SU-DHL-6 (cell line): ENCODE results near the gene TOM1.

Experiments used
- H2AFZ ChIP-seq: fragments of 200-600 bp; sonication (generic); 2 replicates; pipeline ENCODE4 v1.6.1; 2014; ENCODE audit warnings: low read depth, mild to moderate bottlenecking, moderate library complexity, mixed read lengths, antibody characterized with exemption, low read length; ENCODE audit not compliant: severe bottlenecking
- H3F3A ChIP-seq: fragments of 200-600 bp; shearing (Covaris generic); 2 replicates; pipeline ENCODE4 v1.6.0; 2016; ENCODE audit warnings: antibody characterized with exemption, mild to moderate bottlenecking; ENCODE audit not compliant: insufficient read depth
- H3K27ac ChIP-seq: fragments of 200-600 bp; sonication (generic); 2 replicates; pipeline ENCODE4 v1.5.1; 2016; ENCODE audit warnings: low read depth, mild to moderate bottlenecking, low read length, moderate library complexity, mixed read lengths
- H3K27me3 ChIP-seq: fragments of 200-600 bp; sonication (generic), shearing (Covaris generic); 2 replicates; pipeline ENCODE4 v1.6.0; 2014; ENCODE audit warnings: mild to moderate bottlenecking, low read length
- H3K36me3 ChIP-seq: fragments of 200-600 bp; sonication (generic); 2 replicates; pipeline ENCODE4 v1.6.1; 2014; ENCODE audit warnings: mild to moderate bottlenecking, low read length, mixed read lengths
- H3K4me2 ChIP-seq: fragments of 300-600, 200-600 bp; shearing (Covaris generic), sonication (generic); 2 replicates; pipeline ENCODE4 v1.6.0; 2014; ENCODE audit warnings: low read length, low read depth, mild to moderate bottlenecking; ENCODE audit not compliant: poor library complexity, severe bottlenecking
- H3K4me3 ChIP-seq: fragments of 200-600 bp; sonication (generic); 2 replicates; pipeline ENCODE4 v1.5.1; 2014; ENCODE audit warnings: antibody characterized with exemption, low read length, mild to moderate bottlenecking, mixed read lengths; ENCODE audit not compliant: insufficient read depth, poor library complexity, severe bottlenecking
- H3K79me2 ChIP-seq: fragments of 200-600 bp; sonication (generic); 2 replicates; pipeline ENCODE4 v1.6.1; 2014; ENCODE audit warnings: mild to moderate bottlenecking, low read length, moderate library complexity; ENCODE audit not compliant: insufficient read depth
- H3K9ac ChIP-seq: fragments of 200-600 bp; sonication (generic); 2 replicates; pipeline ENCODE4 v1.7.0; 2014; ENCODE audit warnings: mild to moderate bottlenecking, low read length
- H3K9me2 ChIP-seq: fragments of 200-600 bp; sonication (generic); replicated peaks from 2 replicates; pipeline ENCODE4 v1.6.1; 2014; ENCODE audit warnings: low read length; ENCODE audit not compliant: insufficient read depth
- H3K9me3 ChIP-seq: fragments of 200-600 bp; sonication (generic); 2 replicates; pipeline ENCODE4 v1.6.1; 2014; ENCODE audit warnings: low read length, mixed read lengths; ENCODE audit not compliant: insufficient read depth
- H4K20me1 ChIP-seq: fragments of 200-600 bp; sonication (generic); 2 replicates; pipeline ENCODE4 v1.6.1; 2014; ENCODE audit warnings: low read depth, mild to moderate bottlenecking, antibody characterized with exemption, low read length, moderate library complexity, mixed read lengths
- CTCF ChIP-seq: fragments of 200-600 bp; sonication (generic); IDR thresholded peaks from one replicate; pipeline ENCODE4 v1.5.1; 2017; ENCODE audit warnings: antibody characterized with exemption, mild to moderate bottlenecking, low read length, moderate library complexity; ENCODE audit not compliant: insufficient read depth, poor library complexity, severe bottlenecking
- EZH2phosphoT487 ChIP-seq: fragments of 200-600 bp; sonication (generic), shearing (Covaris generic); conservative IDR thresholded peaks from 2 replicates; pipeline ENCODE4 v1.6.1; 2018; ENCODE audit warnings: mild to moderate bottlenecking, antibody characterized with exemption, low read length, moderate library complexity, mixed read lengths

The TOM1 gene

GRCh38 chr22:35350539-35351503 is 51.1 kb downstream of the TOM1 start:
- Histone ChIP-seq H3K9me2 (no peaks in the 10 kb centered on the region), H2AFZ (peak overlapping the region; percentile 57), H3K27ac (peak overlapping the region; percentile 58)

GRCh38 chr22:35352214-35353111 is 52.8 kb downstream of the TOM1 start:
- H3K36me3 ChIP-seq, result no peaks in the 10 kb centered on the region
- TF ChIP-seq EZH2phosphoT487 (no peak), CTCF (peak; percentile 26)
- peak overlapping the region; percentile 91 for H3K27ac ChIP-seq
- H3K9me3 ChIP-seq, result no peaks in the 10 kb centered on the region
- no peaks in the 10 kb centered on the region for H4K20me1 ChIP-seq
- no peaks in the 10 kb centered on the region for H3K9me2 ChIP-seq
- H2AFZ ChIP-seq, result peak overlapping the region; percentile 93
- H3K4me3 ChIP-seq, result no peak overlapping the region
- H3K27me3 ChIP-seq, result no peaks in the 10 kb centered on the region
- peak overlapping the region; percentile 54 for H3K9ac ChIP-seq
- no peaks in the 10 kb centered on the region for H3K79me2 ChIP-seq
- peaks cover 5% of the 10 kb centered on the region for H3F3A ChIP-seq
- H3K4me2 ChIP-seq, result peak overlapping the region; percentile 61

More at GRCh38 chr22:35350539-35351503, 51.1 kb downstream of the TOM1 start:
- no peaks in the 10 kb centered on the region for H3K79me2 ChIP-seq
- peaks cover 5% of the 10 kb centered on the region for H3F3A ChIP-seq
- peak overlapping the region; percentile 52 for H3K4me3 ChIP-seq
- no peaks in the 10 kb centered on the region for H3K36me3 ChIP-seq
- H3K9ac ChIP-seq, result peak overlapping the region; percentile 65
- H3K4me2 ChIP-seq, result peak overlapping the region; percentile 84
- H3K27me3 ChIP-seq, result no peaks in the 10 kb centered on the region
- H3K9me3 ChIP-seq, result no peaks in the 10 kb centered on the region
- TF ChIP-seq CTCF (peak; percentile 43), EZH2phosphoT487 (no peak)
- no peaks in the 10 kb centered on the region for H4K20me1 ChIP-seq

GRCh38 chr22:35353318-35353717 is 53.6 kb downstream of the TOM1 start:
- TF ChIP-seq EZH2phosphoT487 (no peak), CTCF (no peak)
- peak overlapping the region; percentile 61 for H3K4me2 ChIP-seq
- H3K9me2 ChIP-seq, result no peaks in the 10 kb centered on the region
- H2AFZ ChIP-seq, result peak overlapping the region; percentile 93
- peak overlapping the region; percentile 91 for H3K27ac ChIP-seq
- no peaks in the 10 kb centered on the region for H3K27me3 ChIP-seq
- H3F3A ChIP-seq, result peaks cover 5% of the 10 kb centered on the region
- no peaks in the 10 kb centered on the region for H3K79me2 ChIP-seq
- no peaks in the 10 kb centered on the region for H3K36me3 ChIP-seq
- H3K4me3 ChIP-seq, result no peak overlapping the region
- H4K20me1 ChIP-seq, result no peaks in the 10 kb centered on the region
- H3K9me3 ChIP-seq, result no peaks in the 10 kb centered on the region
- peak overlapping the region; percentile 54; the same call in 1 of the 2 replicates for H3K9ac ChIP-seq
